ENCODE data around the gene TAF4.

Gene TAF4

GRCh38 chr20:62025394-62025793 lies 40.3 kb downstream of the TAF4 start:
- H3K27ac ChIP-seq (ENCODE audit: low read depth, low read length), result no peak overlapping the region
- H3K9ac ChIP-seq (ENCODE audit: low read length in 5 of 5), result peak overlapping the region in 1 of 5 donors; percentile 9
- no peaks in the 10 kb centered on the region for H3K9me3 ChIP-seq (ENCODE audit: control insufficient read depth in 5 of 5, low read length in 5 of 5)
- peaks cover 9 to 31% (median 29%) of the 10 kb centered on the region in 5 donors for H3K4me1 ChIP-seq (ENCODE audit: control insufficient read depth in 5 of 5, insufficient read depth in 5 of 5, low read length in 5 of 5)
- H3K4me3 ChIP-seq (ENCODE audit: low read depth in 1 of 5, low read length in 5 of 5), result peak overlapping the region in 2 of 5 donors; percentile 8 to 34
- H3K27me3 ChIP-seq (ENCODE audit: control insufficient read depth in 5 of 5, insufficient read depth in 4 of 5, low read length in 5 of 5), result no peaks in the 10 kb centered on the region
- no peaks in the 10 kb centered on the region for H3K36me3 ChIP-seq (ENCODE audit: control insufficient read depth in 5 of 5, insufficient read depth in 5 of 5, low read length in 5 of 5)

GRCh38 chr20:62023935-62024334 lies 41.7 kb downstream of the TAF4 start:
- Histone ChIP-seq H3K9ac (ENCODE audit: low read length in 5 of 5) (no peak overlapping the region), H3K4me1 (ENCODE audit: control insufficient read depth in 5 of 5, insufficient read depth in 5 of 5, low read length in 5 of 5) (peaks cover 9 to 46% (median 40%) of the 10 kb centered on the region in 5 donors), H3K9me3 (ENCODE audit: control insufficient read depth in 5 of 5, low read length in 5 of 5) (no peaks in the 10 kb centered on the region), H3K36me3 (ENCODE audit: control insufficient read depth in 5 of 5, insufficient read depth in 5 of 5, low read length in 5 of 5) (no peaks in the 10 kb centered on the region), H3K27ac (ENCODE audit: low read depth, low read length) (no peak overlapping the region), H3K27me3 (ENCODE audit: control insufficient read depth in 5 of 5, insufficient read depth in 4 of 5, low read length in 5 of 5) (no peaks in the 10 kb centered on the region), H3K4me3 (ENCODE audit: low read depth in 1 of 5, low read length in 5 of 5) (no peak overlapping the region)

- peaks cover 9 to 51% (median 44%) of the 10 kb centered on the region in 5 donors for H3K4me1 ChIP-seq (ENCODE audit: control insufficient read depth in 5 of 5, insufficient read depth in 5 of 5, low read length in 5 of 5)
- H3K4me3 ChIP-seq (ENCODE audit: low read depth in 1 of 5, low read length in 5 of 5), result no peak overlapping the region
- H3K27me3 ChIP-seq (ENCODE audit: control insufficient read depth in 5 of 5, insufficient read depth in 4 of 5, low read length in 5 of 5), result no peaks in the 10 kb centered on the region
Measured at GRCh38 chr20:62022575-62023139, 43.0 kb downstream of the TAF4 start.

GRCh38 chr20:62021793-62022385 lies 43.8 kb downstream of the TAF4 start:
- Histone ChIP-seq H3K9ac (ENCODE audit: low read length in 5 of 5) (no peak overlapping the region), H3K4me3 (ENCODE audit: low read depth in 1 of 5, low read length in 5 of 5) (no peak overlapping the region), H3K4me1 (ENCODE audit: control insufficient read depth in 5 of 5, insufficient read depth in 5 of 5, low read length in 5 of 5) (peaks cover 9 to 51% (median 44%) of the 10 kb centered on the region in 5 donors), H3K9me3 (ENCODE audit: control insufficient read depth in 5 of 5, low read length in 5 of 5) (no peaks in the 10 kb centered on the region), H3K27me3 (ENCODE audit: control insufficient read depth in 5 of 5, insufficient read depth in 4 of 5, low read length in 5 of 5) (no peaks in the 10 kb centered on the region), H3K36me3 (ENCODE audit: control insufficient read depth in 5 of 5, insufficient read depth in 5 of 5, low read length in 5 of 5) (no peaks in the 10 kb centered on the region), H3K27ac (ENCODE audit: low read depth, low read length) (no peak overlapping the region)

More at GRCh38 chr20:62022575-62023139, 43.0 kb downstream of the TAF4 start:
- no peak overlapping the region for H3K9ac ChIP-seq (ENCODE audit: low read length in 5 of 5)
- no peaks in the 10 kb centered on the region for H3K9me3 ChIP-seq (ENCODE audit: control insufficient read depth in 5 of 5, low read length in 5 of 5)
- H3K27ac ChIP-seq (ENCODE audit: low read depth, low read length), result no peak overlapping the region
- H3K36me3 ChIP-seq (ENCODE audit: control insufficient read depth in 5 of 5, insufficient read depth in 5 of 5, low read length in 5 of 5), result no peaks in the 10 kb centered on the region

GRCh38 chr20:62020935-62021701 lies 44.6 kb downstream of the TAF4 start:
- peak overlapping the region in 2 of 5 donors; percentile 29 to 48 for H3K9ac ChIP-seq (ENCODE audit: low read length in 5 of 5)
- peaks cover 5 to 46% (median 40%) of the 10 kb centered on the region in 5 donors for H3K4me1 ChIP-seq (ENCODE audit: control insufficient read depth in 5 of 5, insufficient read depth in 5 of 5, low read length in 5 of 5)
- H3K27me3 ChIP-seq (ENCODE audit: control insufficient read depth in 5 of 5, insufficient read depth in 4 of 5, low read length in 5 of 5), result no peaks in the 10 kb centered on the region
- H3K36me3 ChIP-seq (ENCODE audit: control insufficient read depth in 5 of 5, insufficient read depth in 5 of 5, low read length in 5 of 5), result no peaks in the 10 kb centered on the region
- no peaks in the 10 kb centered on the region for H3K9me3 ChIP-seq (ENCODE audit: control insufficient read depth in 5 of 5, low read length in 5 of 5)
- H3K27ac ChIP-seq (ENCODE audit: low read depth, low read length), result no peak overlapping the region
- H3K4me3 ChIP-seq (ENCODE audit: low read depth in 1 of 5, low read length in 5 of 5), result no peak overlapping the region

GRCh38 chr20:62019881-62020492 lies 45.7 kb downstream of the TAF4 start:
- Histone ChIP-seq H3K4me3 (ENCODE audit: low read depth in 1 of 5, low read length in 5 of 5) (no peak overlapping the region), H3K27ac (ENCODE audit: low read depth, low read length) (no peak overlapping the region), H3K27me3 (ENCODE audit: control insufficient read depth in 5 of 5, insufficient read depth in 4 of 5, low read length in 5 of 5) (no peaks in the 10 kb centered on the region), H3K9me3 (ENCODE audit: control insufficient read depth in 5 of 5, low read length in 5 of 5) (no peaks in the 10 kb centered on the region), H3K36me3 (ENCODE audit: control insufficient read depth in 5 of 5, insufficient read depth in 5 of 5, low read length in 5 of 5) (no peaks in the 10 kb centered on the region), H3K4me1 (ENCODE audit: control insufficient read depth in 5 of 5, insufficient read depth in 5 of 5, low read length in 5 of 5) (peaks cover 3 to 35% (median 33%) of the 10 kb centered on the region in 5 donors), H3K9ac (ENCODE audit: low read length in 5 of 5) (no peak overlapping the region)

GRCh38 chr20:62019144-62019805 lies 46.4 kb downstream of the TAF4 start:
- Histone ChIP-seq H3K9me3 (ENCODE audit: control insufficient read depth in 5 of 5, low read length in 5 of 5) (no peaks in the 10 kb centered on the region), H3K4me1 (ENCODE audit: control insufficient read depth in 5 of 5, insufficient read depth in 5 of 5, low read length in 5 of 5) (peaks cover 3 to 33% (median 32%) of the 10 kb centered on the region in 5 donors), H3K27me3 (ENCODE audit: control insufficient read depth in 5 of 5, insufficient read depth in 4 of 5, low read length in 5 of 5) (no peaks in the 10 kb centered on the region), H3K27ac (ENCODE audit: low read depth, low read length) (no peak overlapping the region), H3K4me3 (ENCODE audit: low read depth in 1 of 5, low read length in 5 of 5) (peak overlapping the region in 1 of 5 donors; percentile 11), H3K36me3 (ENCODE audit: control insufficient read depth in 5 of 5, insufficient read depth in 5 of 5, low read length in 5 of 5) (peaks cover 0 to under 1% (median 0%) of the 10 kb centered on the region in 5 donors), H3K9ac (ENCODE audit: low read length in 5 of 5) (peak overlapping the region in 1 of 5 donors; percentile 8)

- Histone ChIP-seq H3K9me3 (ENCODE audit: control insufficient read depth in 5 of 5, low read length in 5 of 5) (no peaks in the 10 kb centered on the region), H3K27ac (ENCODE audit: low read depth, low read length) (no peak overlapping the region), H3K27me3 (ENCODE audit: control insufficient read depth in 5 of 5, insufficient read depth in 4 of 5, low read length in 5 of 5) (no peaks in the 10 kb centered on the region), H3K9ac (ENCODE audit: low read length in 5 of 5) (peak overlapping the region in 1 of 5 donors; percentile 8), H3K4me3 (ENCODE audit: low read depth in 1 of 5, low read length in 5 of 5) (no peak overlapping the region), H3K4me1 (ENCODE audit: control insufficient read depth in 5 of 5, insufficient read depth in 5 of 5, low read length in 5 of 5) (peaks cover 3 to 33% (median 32%) of the 10 kb centered on the region in 5 donors), H3K36me3 (ENCODE audit: control insufficient read depth in 5 of 5, insufficient read depth in 5 of 5, low read length in 5 of 5) (peaks cover 0 to 7% (median 6%) of the 10 kb centered on the region in 5 donors)
Measured at GRCh38 chr20:62018437-62019143, 47.1 kb downstream of the TAF4 start.

GRCh38 chr20:62015540-62016288 lies 50.0 kb downstream of the TAF4 start:
- Histone ChIP-seq H3K27me3 (ENCODE audit: control insufficient read depth in 5 of 5, insufficient read depth in 4 of 5, low read length in 5 of 5) (no peaks in the 10 kb centered on the region), H3K9me3 (ENCODE audit: control insufficient read depth in 5 of 5, low read length in 5 of 5) (no peaks in the 10 kb centered on the region), H3K4me3 (ENCODE audit: low read depth in 1 of 5, low read length in 5 of 5) (no peak overlapping the region), H3K36me3 (ENCODE audit: control insufficient read depth in 5 of 5, insufficient read depth in 5 of 5, low read length in 5 of 5) (peaks cover 0 to 27% (median 24%) of the 10 kb centered on the region in 5 donors), H3K9ac (ENCODE audit: low read length in 5 of 5) (no peak overlapping the region), H3K4me1 (ENCODE audit: control insufficient read depth in 5 of 5, insufficient read depth in 5 of 5, low read length in 5 of 5) (peaks cover 0 to 31% (median 30%) of the 10 kb centered on the region in 5 donors), H3K27ac (ENCODE audit: low read depth, low read length) (no peak overlapping the region)

Data from subcutaneous abdominal adipose tissue (tissue), 5 donors.